ENCODE results near the gene LMTK2. TPM values are rescaled to one million over a fixed set of nuclear protein-coding genes. Genes with fewer than 3 reads are reported as not detected.
"Not testable (repeated sequence)": the region's sequence is repeated elsewhere in the genome, so short reads cannot be mapped to it uniquely, and the experiment has no call there.

LMTK2 gene
- total RNA-seq, 1 donor from 2014 or later: 15.4 TPM

DNA sequence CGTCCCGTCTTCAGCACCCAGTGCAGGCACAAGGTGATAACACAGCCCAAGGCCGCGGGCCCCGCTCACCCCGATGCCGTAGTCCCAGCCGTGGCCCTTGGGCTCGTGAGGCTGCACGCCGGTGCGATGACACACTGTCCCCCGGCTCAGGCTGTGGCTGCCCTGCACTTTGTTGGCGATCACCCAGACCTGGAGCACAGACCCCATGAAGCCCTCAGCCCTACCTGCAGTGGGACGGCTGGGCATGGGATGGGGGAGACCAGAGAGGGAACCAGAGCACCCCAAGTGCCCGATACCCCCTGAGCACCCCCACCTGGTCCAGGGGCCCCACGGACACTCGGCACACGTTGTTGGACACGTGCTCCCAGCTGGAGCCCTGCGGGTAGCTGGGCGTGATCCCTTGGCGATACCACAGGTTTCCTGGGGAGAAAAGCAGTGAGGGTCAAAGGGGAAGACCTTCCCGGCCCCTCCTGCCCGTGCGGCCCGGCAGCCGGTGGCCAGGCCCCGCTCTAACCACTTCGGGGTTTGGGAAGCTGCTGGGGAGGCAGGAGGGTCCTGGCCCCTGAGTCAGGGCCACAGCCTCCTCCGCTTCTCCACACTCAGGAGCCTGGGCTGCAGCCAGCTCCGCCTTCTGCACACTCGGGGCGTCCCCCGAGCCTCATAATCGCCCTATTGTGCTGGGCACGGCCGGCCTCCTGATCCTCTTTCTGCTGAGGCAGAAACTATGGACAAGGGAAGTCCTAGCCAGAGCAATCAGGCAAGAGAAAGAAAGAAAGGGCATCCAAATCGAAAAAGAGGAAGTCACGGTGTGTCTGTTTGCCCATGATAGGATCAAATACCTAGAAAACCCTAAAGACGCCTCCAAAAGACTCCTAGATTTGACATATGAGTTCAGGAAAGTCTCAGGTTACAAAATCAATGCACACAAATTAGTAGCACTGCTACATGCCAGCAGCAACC is 111.2 kb downstream of the LMTK2 start:
- no peak for DNase-seq (ENCODE audit: extremely low spot score, unreplicated experiment)
- peaks cover 22% of the 10 kb centered on the region for H3K36me3 Mint-ChIP-seq (ENCODE audit: unreplicated experiment)
- no peak overlapping the region for H3K27ac Mint-ChIP-seq (ENCODE audit: unreplicated experiment)
- H3K4me3 Mint-ChIP-seq (ENCODE audit: unreplicated experiment): no peak overlapping the region
- H3K9me3 Mint-ChIP-seq (ENCODE audit: unreplicated experiment): peaks cover 7% of the 10 kb centered on the region
- TF ChIP-seq, protein P1, sequence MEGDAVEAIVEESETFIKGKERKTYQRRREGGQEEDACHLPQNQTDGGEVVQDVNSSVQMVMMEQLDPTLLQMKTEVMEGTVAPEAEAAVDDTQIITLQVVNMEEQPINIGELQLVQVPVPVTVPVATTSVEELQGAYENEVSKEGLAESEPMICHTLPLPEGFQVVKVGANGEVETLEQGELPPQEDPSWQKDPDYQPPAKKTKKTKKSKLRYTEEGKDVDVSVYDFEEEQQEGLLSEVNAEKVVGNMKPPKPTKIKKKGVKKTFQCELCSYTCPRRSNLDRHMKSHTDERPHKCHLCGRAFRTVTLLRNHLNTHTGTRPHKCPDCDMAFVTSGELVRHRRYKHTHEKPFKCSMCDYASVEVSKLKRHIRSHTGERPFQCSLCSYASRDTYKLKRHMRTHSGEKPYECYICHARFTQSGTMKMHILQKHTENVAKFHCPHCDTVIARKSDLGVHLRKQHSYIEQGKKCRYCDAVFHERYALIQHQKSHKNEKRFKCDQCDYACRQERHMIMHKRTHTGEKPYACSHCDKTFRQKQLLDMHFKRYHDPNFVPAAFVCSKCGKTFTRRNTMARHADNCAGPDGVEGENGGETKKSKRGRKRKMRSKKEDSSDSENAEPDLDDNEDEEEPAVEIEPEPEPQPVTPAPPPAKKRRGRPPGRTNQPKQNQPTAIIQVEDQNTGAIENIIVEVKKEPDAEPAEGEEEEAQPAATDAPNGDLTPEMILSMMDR (IDR thresholded peaks at IDR 0.05): no peak
- no peaks in the 10 kb centered on the region for H3K27me3 Mint-ChIP-seq (ENCODE audit: unreplicated experiment)
- peaks cover 14% of the 10 kb centered on the region for H3K4me1 Mint-ChIP-seq (ENCODE audit: unreplicated experiment)

DNA sequence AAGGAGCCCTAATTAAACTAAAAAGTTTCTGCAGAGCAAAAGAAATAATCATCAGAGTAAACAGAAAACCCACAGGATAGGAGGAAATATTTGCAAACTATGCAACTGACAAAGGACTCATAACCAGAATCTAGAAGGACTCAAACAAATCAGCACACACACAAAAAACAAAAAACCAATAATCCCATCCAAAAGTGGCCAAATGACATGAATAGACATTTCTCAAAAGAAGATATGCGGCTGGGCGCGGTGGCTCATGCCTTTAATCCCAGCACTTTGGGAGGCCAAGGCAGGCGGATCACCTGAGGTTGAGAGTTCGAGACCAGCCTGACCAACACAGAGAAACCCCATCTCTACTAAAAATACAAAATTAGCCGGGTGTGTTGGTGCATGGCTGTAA is 112.7 kb downstream of the LMTK2 start:
- peak overlapping the region; percentile 69 for H3K27ac Mint-ChIP-seq (ENCODE audit: unreplicated experiment)
- not testable (repeated sequence) for H3K4me3 Mint-ChIP-seq (ENCODE audit: unreplicated experiment); DNase-seq (ENCODE audit: extremely low spot score, unreplicated experiment); H3K27me3 Mint-ChIP-seq (ENCODE audit: unreplicated experiment); H3K9me3 Mint-ChIP-seq (ENCODE audit: unreplicated experiment)
- peaks cover 14% of the 10 kb centered on the region for H3K4me1 Mint-ChIP-seq (ENCODE audit: unreplicated experiment)
- peaks cover 22% of the 10 kb centered on the region for H3K36me3 Mint-ChIP-seq (ENCODE audit: unreplicated experiment)

- Mint-ChIP-seq H3K27me3 (ENCODE audit: unreplicated experiment) (no peaks in the 10 kb centered on the region), H3K36me3 (ENCODE audit: unreplicated experiment) (peaks cover 20% of the 10 kb centered on the region), H3K9me3 (ENCODE audit: unreplicated experiment) (peaks cover 7% of the 10 kb centered on the region), H3K4me1 (ENCODE audit: unreplicated experiment) (peaks cover 14% of the 10 kb centered on the region), H3K27ac (ENCODE audit: unreplicated experiment) (no peak overlapping the region), H3K4me3 (ENCODE audit: unreplicated experiment) (no peak overlapping the region)
- DNase-seq (ENCODE audit: extremely low spot score, unreplicated experiment): no peak
- TF ChIP-seq, protein P1 (IDR thresholded peaks at IDR 0.05): no peak
These were observed 115.2 kb downstream of the LMTK2 start for GRCh38 chr7:98221611-98222532.

DNA sequence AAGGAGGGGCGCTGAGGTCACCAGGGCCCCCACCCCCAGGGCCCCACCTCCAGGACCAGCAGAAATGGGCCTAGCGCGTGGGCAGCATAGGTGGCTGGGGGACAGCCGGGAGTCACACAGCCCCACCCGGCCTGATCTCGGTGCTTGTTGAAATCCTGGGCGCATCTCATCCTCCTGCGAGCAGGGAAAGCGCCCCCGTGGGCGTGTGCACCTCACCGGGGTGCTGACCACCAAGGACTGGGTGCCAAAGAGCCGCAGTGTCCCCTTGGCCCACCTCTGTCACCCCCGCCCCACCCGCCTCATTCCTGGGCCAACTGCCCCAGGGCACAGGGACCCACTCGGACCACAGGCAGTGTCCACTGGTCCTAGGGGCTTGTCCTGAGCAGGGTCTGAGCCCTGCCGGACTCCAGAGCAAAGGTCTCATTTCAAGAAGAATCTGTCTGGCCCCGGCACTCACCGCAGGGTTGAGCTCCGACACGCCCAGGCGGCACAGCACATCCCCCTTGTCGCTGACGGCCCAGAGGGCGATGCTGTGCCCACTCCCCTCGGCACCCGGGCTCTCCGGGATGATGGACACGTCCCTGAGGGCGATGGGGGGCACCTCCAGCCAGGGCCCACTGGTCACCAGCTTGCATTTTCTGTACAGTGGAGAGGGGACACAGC is 116.0 kb downstream of the LMTK2 start:
- no peaks in the 10 kb centered on the region for H3K27me3 Mint-ChIP-seq (ENCODE audit: unreplicated experiment)
- DNase-seq (ENCODE audit: extremely low spot score, unreplicated experiment): no peak
- peaks cover 20% of the 10 kb centered on the region for H3K36me3 Mint-ChIP-seq (ENCODE audit: unreplicated experiment)
- H3K4me3 Mint-ChIP-seq (ENCODE audit: unreplicated experiment): no peak overlapping the region
- TF ChIP-seq, protein P1 (IDR thresholded peaks at IDR 0.05): no peak
- H3K9me3 Mint-ChIP-seq (ENCODE audit: unreplicated experiment): peaks cover 7% of the 10 kb centered on the region
- H3K4me1 Mint-ChIP-seq (ENCODE audit: unreplicated experiment): peaks cover 14% of the 10 kb centered on the region
- H3K27ac Mint-ChIP-seq (ENCODE audit: unreplicated experiment): no peak overlapping the region

DNA sequence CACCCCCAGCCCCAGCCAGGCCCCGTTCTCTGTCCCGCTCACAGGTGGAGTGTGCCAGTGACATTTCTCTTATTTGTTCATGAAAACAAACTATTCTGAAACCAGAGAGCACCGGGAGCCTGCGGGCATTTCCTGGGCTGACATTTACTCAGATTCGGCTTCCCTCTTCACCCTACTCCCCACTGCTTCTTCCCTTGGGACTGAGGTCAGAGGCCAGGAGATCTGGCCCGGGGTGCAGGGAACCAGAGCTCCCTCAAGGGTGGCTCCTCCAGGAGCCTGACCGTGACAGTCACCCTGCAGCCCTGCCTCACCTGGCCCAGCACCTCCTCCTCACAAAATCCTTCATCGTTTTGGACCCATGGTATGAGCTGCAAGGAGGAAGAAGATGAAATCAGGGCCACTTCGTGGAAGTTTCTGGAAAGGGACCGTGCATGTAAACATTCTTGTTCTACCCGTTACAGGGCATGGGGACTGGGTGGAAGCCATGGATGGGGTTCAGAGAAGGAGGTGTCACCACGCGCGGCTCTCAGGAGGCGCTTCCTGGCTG is 116.8 kb downstream of the LMTK2 start:
- H3K36me3 Mint-ChIP-seq (ENCODE audit: unreplicated experiment): peaks cover 23% of the 10 kb centered on the region
- H3K9me3 Mint-ChIP-seq (ENCODE audit: unreplicated experiment): peaks cover 7% of the 10 kb centered on the region
- peaks cover 10% of the 10 kb centered on the region for H3K4me1 Mint-ChIP-seq (ENCODE audit: unreplicated experiment)
- no peak overlapping the region for H3K4me3 Mint-ChIP-seq (ENCODE audit: unreplicated experiment)
- no peak for DNase-seq (ENCODE audit: extremely low spot score, unreplicated experiment)
- TF ChIP-seq, protein P1 (IDR thresholded peaks at IDR 0.05): no peak
- no peak overlapping the region for H3K27ac Mint-ChIP-seq (ENCODE audit: unreplicated experiment)
- no peaks in the 10 kb centered on the region for H3K27me3 Mint-ChIP-seq (ENCODE audit: unreplicated experiment)

All from osteocyte (in vitro differentiated cells).